Neural progenitor cell (in vitro differentiated cells): ENCODE data around the gene SLC9A3.

Source experiments
- EZH2 ChIP-seq: fragments of 200-600 bp; sonication (generic); IDR thresholded peaks from 2 replicates; pipeline ENCODE4 v1.6.1; 2017; ENCODE audit warnings: antibody characterized with exemption, mild to moderate bottlenecking, moderate library complexity
- TF ChIP-seq, protein P1 (sequence below): fragments of 200-600 bp; sonication (generic); IDR thresholded peaks from 2 replicates; pipeline ENCODE4 v1.5.1; 2017; ENCODE audit warnings: antibody characterized with exemption, mild to moderate bottlenecking

DNA sequence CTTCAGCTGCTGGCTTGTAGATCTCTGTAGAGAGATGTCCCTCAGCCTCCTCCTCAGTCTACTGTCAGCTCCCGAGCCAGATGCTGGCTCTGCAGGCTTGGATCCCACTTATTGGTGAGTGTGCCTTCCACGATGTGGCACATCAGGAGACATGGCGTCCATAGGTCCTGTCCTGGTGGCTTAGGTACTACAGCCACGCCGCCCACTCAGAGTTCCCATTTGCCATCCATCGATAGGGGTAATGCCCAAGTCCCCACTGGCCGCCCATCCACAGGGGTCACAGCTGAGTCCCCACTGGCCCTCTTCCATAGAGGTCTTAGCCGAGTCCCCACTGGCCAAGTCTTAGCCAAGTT, 64.0 kb downstream of the SLC9A3 start:
- no peak for TF ChIP-seq EZH2
- TF ChIP-seq, protein P1, sequence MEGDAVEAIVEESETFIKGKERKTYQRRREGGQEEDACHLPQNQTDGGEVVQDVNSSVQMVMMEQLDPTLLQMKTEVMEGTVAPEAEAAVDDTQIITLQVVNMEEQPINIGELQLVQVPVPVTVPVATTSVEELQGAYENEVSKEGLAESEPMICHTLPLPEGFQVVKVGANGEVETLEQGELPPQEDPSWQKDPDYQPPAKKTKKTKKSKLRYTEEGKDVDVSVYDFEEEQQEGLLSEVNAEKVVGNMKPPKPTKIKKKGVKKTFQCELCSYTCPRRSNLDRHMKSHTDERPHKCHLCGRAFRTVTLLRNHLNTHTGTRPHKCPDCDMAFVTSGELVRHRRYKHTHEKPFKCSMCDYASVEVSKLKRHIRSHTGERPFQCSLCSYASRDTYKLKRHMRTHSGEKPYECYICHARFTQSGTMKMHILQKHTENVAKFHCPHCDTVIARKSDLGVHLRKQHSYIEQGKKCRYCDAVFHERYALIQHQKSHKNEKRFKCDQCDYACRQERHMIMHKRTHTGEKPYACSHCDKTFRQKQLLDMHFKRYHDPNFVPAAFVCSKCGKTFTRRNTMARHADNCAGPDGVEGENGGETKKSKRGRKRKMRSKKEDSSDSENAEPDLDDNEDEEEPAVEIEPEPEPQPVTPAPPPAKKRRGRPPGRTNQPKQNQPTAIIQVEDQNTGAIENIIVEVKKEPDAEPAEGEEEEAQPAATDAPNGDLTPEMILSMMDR, result no peak
